DOHH2 (cell line): ENCODE data around the gene APOL5.

ENCODE experiments used
- H3F3A ChIP-seq: fragments of 200-600 bp; sonication (generic), shearing (Covaris generic); 2 replicates; pipeline ENCODE4 v1.6.0; 2016; ENCODE audit warnings: antibody characterized with exemption, mild to moderate bottlenecking; ENCODE audit not compliant: control insufficient read depth, insufficient read depth
- H3K27ac ChIP-seq: fragments of 200-600 bp; sonication (generic); 2 replicates; pipeline ENCODE4 v1.5.1; 2014; ENCODE audit warnings: low read depth, mild to moderate bottlenecking, low read length, moderate library complexity
- H3K27me3 ChIP-seq: fragments of 200-600 bp; sonication (generic); 2 replicates; pipeline ENCODE4 v1.6.1; 2014; ENCODE audit warnings: mild to moderate bottlenecking, low read length, mixed read lengths; ENCODE audit not compliant: control insufficient read depth
- H3K36me3 ChIP-seq: fragments of 200-600 bp; sonication (generic); 2 replicates; pipeline ENCODE4 v1.6.1; 2014; ENCODE audit warnings: mild to moderate bottlenecking, low read length, moderate library complexity, mixed read lengths; ENCODE audit not compliant: control insufficient read depth
- H3K4me1 ChIP-seq: fragments of 200-600 bp; sonication (generic); 2 replicates; pipeline ENCODE4 v1.6.1; 2014; ENCODE audit warnings: mild to moderate bottlenecking, low read length, mixed read lengths; ENCODE audit not compliant: control insufficient read depth
- H3K4me2 ChIP-seq: fragments of 200-600 bp; sonication (generic); 2 replicates; pipeline ENCODE4 v1.6.0; 2014; ENCODE audit warnings: mild to moderate bottlenecking, low read length, moderate library complexity
- H3K4me3 ChIP-seq: fragments of 200-600 bp; sonication (generic); 2 replicates; pipeline ENCODE4 v1.5.1; 2014; ENCODE audit warnings: mild to moderate bottlenecking, low read length, mixed read lengths
- H3K79me2 ChIP-seq: fragments of 200-600 bp; sonication (generic); 2 replicates; pipeline ENCODE4 v1.6.1; 2014; ENCODE audit warnings: mild to moderate bottlenecking, low read length, mixed read lengths; ENCODE audit not compliant: control insufficient read depth
- H3K9me2 ChIP-seq: fragments of 200-600 bp; sonication (generic); replicated peaks from 2 replicates; pipeline ENCODE4 v1.6.1; 2014; ENCODE audit warnings: mild to moderate bottlenecking, low read length, mixed read lengths; ENCODE audit not compliant: control insufficient read depth
- H3K9me3 ChIP-seq: fragments of 200-600 bp; sonication (generic); 2 replicates; pipeline ENCODE4 v1.6.1; 2014; ENCODE audit warnings: antibody characterized with exemption, low read length, mixed read lengths; ENCODE audit not compliant: control insufficient read depth, insufficient read depth
- H4K20me1 ChIP-seq: fragments of 200-600 bp; sonication (generic); 2 replicates; pipeline ENCODE4 v1.6.0; 2014; ENCODE audit warnings: low read depth, mild to moderate bottlenecking, antibody characterized with exemption, low read length, moderate library complexity; ENCODE audit not compliant: control insufficient read depth, insufficient read depth
- EZH2phosphoT487 ChIP-seq: fragments of 200-600 bp; sonication (generic); IDR thresholded peaks from 2 replicates; pipeline ENCODE4 v1.6.1; 2017; ENCODE audit warnings: borderline replicate concordance, mild to moderate bottlenecking, antibody characterized with exemption, low read length, moderate library complexity, mixed read lengths
- TF ChIP-seq, protein P1 (sequence below): fragments of 200-600 bp; sonication (generic); IDR thresholded peaks from one replicate; pipeline ENCODE4 v1.5.1; 2014; ENCODE audit warnings: antibody characterized with exemption, mild to moderate bottlenecking, low read depth, low read length; ENCODE audit not compliant: poor library complexity, severe bottlenecking

Gene APOL5

DNA sequence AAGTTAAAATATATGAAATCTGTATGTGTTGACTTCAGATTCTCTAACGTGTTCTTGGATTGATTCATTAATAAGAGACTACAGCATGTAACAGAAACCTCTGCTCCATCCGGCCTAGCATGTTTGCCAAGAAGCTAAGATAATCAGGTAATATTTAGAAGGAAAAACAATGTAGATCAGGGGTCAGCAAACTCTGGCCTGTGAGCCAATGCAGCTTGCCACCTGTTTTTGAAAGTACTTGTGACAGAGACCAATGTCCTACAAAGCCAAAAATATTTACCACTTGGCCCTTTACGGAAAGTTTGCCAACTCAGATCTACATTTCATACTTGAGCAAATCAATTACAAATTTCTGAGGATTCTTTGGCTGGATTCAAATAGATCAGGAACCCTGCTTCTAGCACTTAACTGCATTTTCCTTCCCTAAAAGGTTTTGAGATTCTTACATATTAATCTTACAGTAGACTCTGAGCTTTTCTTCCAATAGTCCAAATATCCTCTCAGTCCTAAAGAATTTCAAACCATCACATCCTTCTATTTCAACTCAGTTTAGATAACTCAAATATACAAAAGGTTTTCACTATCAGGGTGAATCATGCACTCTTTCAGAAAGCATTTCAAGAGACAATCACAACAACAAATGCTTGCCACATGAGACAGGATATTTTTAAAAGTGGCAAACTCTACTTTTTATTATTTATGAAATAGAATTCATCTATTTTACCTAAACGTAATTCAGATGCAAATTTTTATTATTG is 29.5 kb downstream of the APOL5 start:
- peak overlapping the region; percentile 73 for H3K4me3 ChIP-seq
- peak overlapping the region; percentile 95 for H3K4me2 ChIP-seq
- no peaks in the 10 kb centered on the region for H3K9me2 ChIP-seq
- H3K36me3 ChIP-seq = peaks cover 77% of the 10 kb centered on the region
- H3K79me2 ChIP-seq = peaks cover 60% of the 10 kb centered on the region
- no peaks in the 10 kb centered on the region for H3K9me3 ChIP-seq
- H3F3A ChIP-seq = peaks cover 60% of the 10 kb centered on the region
- no peak for TF ChIP-seq EZH2phosphoT487
- TF ChIP-seq, protein P1, sequence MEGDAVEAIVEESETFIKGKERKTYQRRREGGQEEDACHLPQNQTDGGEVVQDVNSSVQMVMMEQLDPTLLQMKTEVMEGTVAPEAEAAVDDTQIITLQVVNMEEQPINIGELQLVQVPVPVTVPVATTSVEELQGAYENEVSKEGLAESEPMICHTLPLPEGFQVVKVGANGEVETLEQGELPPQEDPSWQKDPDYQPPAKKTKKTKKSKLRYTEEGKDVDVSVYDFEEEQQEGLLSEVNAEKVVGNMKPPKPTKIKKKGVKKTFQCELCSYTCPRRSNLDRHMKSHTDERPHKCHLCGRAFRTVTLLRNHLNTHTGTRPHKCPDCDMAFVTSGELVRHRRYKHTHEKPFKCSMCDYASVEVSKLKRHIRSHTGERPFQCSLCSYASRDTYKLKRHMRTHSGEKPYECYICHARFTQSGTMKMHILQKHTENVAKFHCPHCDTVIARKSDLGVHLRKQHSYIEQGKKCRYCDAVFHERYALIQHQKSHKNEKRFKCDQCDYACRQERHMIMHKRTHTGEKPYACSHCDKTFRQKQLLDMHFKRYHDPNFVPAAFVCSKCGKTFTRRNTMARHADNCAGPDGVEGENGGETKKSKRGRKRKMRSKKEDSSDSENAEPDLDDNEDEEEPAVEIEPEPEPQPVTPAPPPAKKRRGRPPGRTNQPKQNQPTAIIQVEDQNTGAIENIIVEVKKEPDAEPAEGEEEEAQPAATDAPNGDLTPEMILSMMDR = no peak
- H3K27ac ChIP-seq = peak overlapping the region; percentile 100
- peaks cover 92% of the 10 kb centered on the region for H3K4me1 ChIP-seq
- H4K20me1 ChIP-seq = no peaks in the 10 kb centered on the region
- no peaks in the 10 kb centered on the region for H3K27me3 ChIP-seq

GRCh38 chr22:35749808-35750207 is 32.1 kb downstream of the APOL5 start:
- Histone ChIP-seq H4K20me1 (no peaks in the 10 kb centered on the region), H3K4me1 (peaks cover 99% of the 10 kb centered on the region)

GRCh38 chr22:35752006-35752862 is 34.6 kb downstream of the APOL5 start:
- no peaks in the 10 kb centered on the region for H3K9me2 ChIP-seq
- H3K79me2 ChIP-seq = peaks cover 53% of the 10 kb centered on the region
- peaks cover 56% of the 10 kb centered on the region for H3K36me3 ChIP-seq
- H3K4me1 ChIP-seq = peaks cover 99% of the 10 kb centered on the region
- TF ChIP-seq, protein P1 = peak; percentile 22
- TF ChIP-seq EZH2phosphoT487 = no peak
- no peaks in the 10 kb centered on the region for H3K27me3 ChIP-seq
- H4K20me1 ChIP-seq = no peaks in the 10 kb centered on the region
- peak overlapping the region; percentile 95 for H3K4me2 ChIP-seq
- peak overlapping the region; percentile 100 for H3K27ac ChIP-seq
- H3F3A ChIP-seq = peaks cover 75% of the 10 kb centered on the region
- no peaks in the 10 kb centered on the region for H3K9me3 ChIP-seq
- H3K4me3 ChIP-seq = peak overlapping the region; percentile 73

More at GRCh38 chr22:35749808-35750207, 32.1 kb downstream of the APOL5 start:
- Histone ChIP-seq H3K4me2 (peak overlapping the region; percentile 95), H3F3A (peaks cover 73% of the 10 kb centered on the region), H3K4me3 (peak overlapping the region; percentile 73), H3K36me3 (peaks cover 64% of the 10 kb centered on the region), H3K27me3 (no peaks in the 10 kb centered on the region), H3K9me2 (no peaks in the 10 kb centered on the region), H3K9me3 (no peaks in the 10 kb centered on the region), H3K79me2 (peaks cover 58% of the 10 kb centered on the region), H3K27ac (peak overlapping the region; percentile 100)
- no peak for TF ChIP-seq EZH2phosphoT487
- TF ChIP-seq, protein P1 = no peak
